Measurements from ENCODE around the gene ARL8B. TPM values are rescaled to one million over a fixed set of nuclear protein-coding genes. Genes with fewer than 3 reads are reported as not detected.

The ARL8B gene
- total RNA-seq, 1 donor from 2014 or later: 145 TPM

- peaks cover 20% of the 10 kb centered on the region for H3K36me3 ChIP-seq (ENCODE audit: control insufficient read depth, insufficient read depth, low read length)
- H3K27me3 ChIP-seq (ENCODE audit: control insufficient read depth, insufficient read depth, low read length): no peaks in the 10 kb centered on the region
- peak overlapping the region; percentile 5 for H3K4me3 ChIP-seq (ENCODE audit: low read depth, low read length)
- TF ChIP-seq CTCF (IDR thresholded peaks at IDR 0.05; ENCODE audit: insufficient read depth, low read length, severe bottlenecking): no peak
- DNase-seq (ENCODE audit: low read depth) (peak; percentile 82), FAIRE-seq (no peak)
Observed at GRCh38 chr3:5197470-5198312, 75.6 kb downstream of the ARL8B start.

GRCh38 chr3:5198313-5198677, 76.2 kb downstream of the ARL8B start:
- no peaks in the 10 kb centered on the region for H3K27me3 ChIP-seq (ENCODE audit: control insufficient read depth, insufficient read depth, low read length)
- DNase-seq (ENCODE audit: low read depth) (peak; percentile 55), FAIRE-seq (no peak)
- H3K36me3 ChIP-seq (ENCODE audit: control insufficient read depth, insufficient read depth, low read length): peaks cover 23% of the 10 kb centered on the region
- TF ChIP-seq CTCF (IDR thresholded peaks at IDR 0.05; ENCODE audit: insufficient read depth, low read length, severe bottlenecking): no peak
- no peak overlapping the region for H3K4me3 ChIP-seq (ENCODE audit: low read depth, low read length)

- peaks cover 24% of the 10 kb centered on the region for H3K36me3 ChIP-seq (ENCODE audit: control insufficient read depth, insufficient read depth, low read length)
- no peaks in the 10 kb centered on the region for H3K27me3 ChIP-seq (ENCODE audit: control insufficient read depth, insufficient read depth, low read length)
- FAIRE-seq: no peak
- no peak overlapping the region for H3K4me3 ChIP-seq (ENCODE audit: low read depth, low read length)
- DNase-seq (ENCODE audit: low read depth): no peak
- TF ChIP-seq CTCF (IDR thresholded peaks at IDR 0.05; ENCODE audit: insufficient read depth, low read length, severe bottlenecking): no peak
Observed at GRCh38 chr3:5198986-5199731, 77.1 kb downstream of the ARL8B start.

- no peak overlapping the region for H3K4me3 ChIP-seq (ENCODE audit: low read depth, low read length)
- no peak for DNase-seq (ENCODE audit: low read depth)
- FAIRE-seq: no peak
- peaks cover 31% of the 10 kb centered on the region for H3K36me3 ChIP-seq (ENCODE audit: control insufficient read depth, insufficient read depth, low read length)
- no peaks in the 10 kb centered on the region for H3K27me3 ChIP-seq (ENCODE audit: control insufficient read depth, insufficient read depth, low read length)
- no peak for TF ChIP-seq CTCF (IDR thresholded peaks at IDR 0.05; ENCODE audit: insufficient read depth, low read length, severe bottlenecking)
Observed at GRCh38 chr3:5201536-5201935, 79.4 kb downstream of the ARL8B start.

- TF ChIP-seq CTCF (IDR thresholded peaks at IDR 0.05; ENCODE audit: insufficient read depth, low read length, severe bottlenecking): no peak
- H3K36me3 ChIP-seq (ENCODE audit: control insufficient read depth, insufficient read depth, low read length): peaks cover 33% of the 10 kb centered on the region
Observed at GRCh38 chr3:5202222-5202621, 80.1 kb downstream of the ARL8B start.

More at GRCh38 chr3:5202222-5202621, 80.1 kb downstream of the ARL8B start:
- Histone ChIP-seq H3K4me3 (ENCODE audit: low read depth, low read length) (no peak overlapping the region), H3K27me3 (ENCODE audit: control insufficient read depth, insufficient read depth, low read length) (no peaks in the 10 kb centered on the region)
- FAIRE-seq (no peak), DNase-seq (ENCODE audit: low read depth) (no peak)

All from bronchial epithelial cell (primary cell).